Stimulated activated naive CD8-positive, alpha-beta T cell treated with anti-CD3 and anti-CD28 coated beads, Interleukin-15, Interleukin-2, amounts not matched to agents 100 U/mL and 50 U/mL, for 24 hours (primary cell): ENCODE measurements around the gene LONRF3.

Experiments
- ATAC-seq: fragments of 150-1000 bp; cut with Tn5 transposase; one replicate; pipeline ENCODE4 v1.10.0; 2021
- DNase-seq: peaks from one replicate; pipeline ENCODE4 v3.0.0; 2021

The LONRF3 gene

DNA sequence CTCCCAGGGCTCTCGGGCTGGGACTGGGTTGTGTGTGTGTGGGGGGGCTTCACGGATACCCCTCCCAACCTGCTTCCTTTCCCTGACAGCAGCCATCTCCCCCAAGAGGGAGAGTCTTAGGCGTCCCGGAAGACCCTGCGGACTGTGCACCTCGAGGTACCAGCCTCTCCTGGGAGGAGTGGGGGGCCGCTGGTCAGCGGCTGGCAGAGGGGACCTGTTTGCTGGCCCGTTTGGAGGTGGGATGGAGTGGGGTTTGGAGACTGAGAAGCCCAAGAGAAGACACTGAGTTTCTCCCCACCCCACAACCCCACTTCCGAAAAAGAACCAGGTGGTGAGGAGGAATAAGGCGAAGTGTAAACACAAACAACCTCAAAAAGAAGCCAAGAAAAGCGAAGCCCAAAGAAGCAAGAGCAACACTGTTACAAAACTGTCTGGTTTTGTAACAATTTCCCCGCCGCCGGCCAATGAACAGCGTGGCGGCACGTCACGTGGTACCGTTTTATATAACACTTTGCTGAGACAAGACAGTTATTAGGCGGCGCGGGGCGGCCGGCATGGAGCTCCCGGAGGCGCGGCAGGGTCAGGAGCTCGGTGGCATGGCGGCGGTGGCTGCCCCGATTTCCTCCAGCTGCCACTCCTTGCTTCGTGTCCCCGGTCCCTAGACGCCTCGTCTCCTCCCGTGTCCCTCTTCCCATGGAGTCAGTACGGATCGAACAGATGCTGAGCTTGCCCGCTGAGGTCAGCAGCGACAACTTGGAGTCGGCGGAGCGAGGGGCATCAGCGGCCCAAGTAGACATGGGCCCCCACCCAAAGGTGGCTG, at the start of gene LONRF3:
Gene LONRF3, plus strand, starts transcription at position 531 of the 820 bp plus-strand sequence. Its CDS starts 163 bp downstream, at position 694.
- DNase-seq (peak; percentile 52), ATAC-seq (peak; percentile 24)

DNA sequence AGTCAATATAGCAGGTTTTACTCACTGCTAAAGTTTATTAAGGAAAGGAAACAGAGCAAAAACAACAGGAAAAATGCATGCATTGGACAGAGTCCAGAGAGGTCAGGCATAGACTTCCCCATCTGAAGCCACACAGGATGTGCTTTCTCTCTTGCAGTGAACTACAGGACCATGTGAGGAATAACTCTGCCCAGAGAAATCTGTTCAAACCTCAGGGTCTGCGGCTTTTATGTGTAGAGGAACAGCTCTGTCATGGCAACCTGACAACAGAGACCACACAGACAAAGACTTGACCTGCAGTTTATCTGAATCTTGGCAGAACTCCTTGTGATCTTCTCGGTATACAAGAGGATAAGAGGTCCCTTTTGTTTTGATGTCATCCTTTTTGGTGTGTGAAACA, 46.3 kb upstream of the LONRF3 start:
- DNase-seq (no peak), ATAC-seq (no peak)

DNA sequence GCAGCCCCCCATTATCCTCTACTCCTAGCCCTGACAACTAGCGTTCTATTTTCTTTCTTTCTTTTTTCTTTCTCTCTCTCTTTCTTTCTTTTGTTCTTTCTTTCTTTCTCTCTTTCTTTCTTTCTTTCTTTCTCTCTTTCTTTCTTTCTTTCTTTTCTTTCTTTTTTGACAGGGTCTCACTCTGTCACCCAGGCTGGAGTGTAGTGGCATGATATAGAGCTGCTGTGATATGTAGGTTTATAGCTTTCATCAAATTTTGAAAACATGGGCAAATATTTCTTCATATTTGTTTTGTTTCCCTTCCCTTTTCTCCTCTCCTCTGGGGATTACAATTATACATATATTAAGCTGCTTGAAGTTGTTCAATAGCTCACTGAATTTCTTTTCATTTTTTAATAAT, 39.1 kb upstream of the LONRF3 start:
- no peak for DNase-seq

DNA sequence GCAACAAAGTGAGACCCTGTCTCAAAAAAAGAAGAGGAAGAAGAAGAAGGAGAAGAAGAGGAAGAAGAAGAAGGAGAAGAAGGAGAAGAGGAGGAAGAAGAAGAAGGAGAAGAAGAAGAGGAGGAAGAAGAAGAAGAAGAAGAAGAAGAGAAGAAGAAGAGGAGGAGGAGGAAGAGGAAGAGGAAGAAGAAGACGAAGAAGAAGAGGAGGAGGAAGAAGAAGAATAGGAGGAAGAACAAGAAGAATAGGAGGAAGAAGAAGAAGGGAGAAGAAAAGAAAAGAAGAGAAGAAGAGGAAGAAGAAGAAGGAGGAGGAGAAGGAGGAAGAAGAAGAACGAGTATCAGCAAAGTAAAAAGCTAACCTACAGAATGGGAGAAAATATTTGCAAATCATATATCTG, 33.3 kb upstream of the LONRF3 start:
- no peak for ATAC-seq
- no peak for DNase-seq

More for the DNA sequence above, 39.1 kb upstream of the LONRF3 start:
- ATAC-seq = no peak

DNA sequence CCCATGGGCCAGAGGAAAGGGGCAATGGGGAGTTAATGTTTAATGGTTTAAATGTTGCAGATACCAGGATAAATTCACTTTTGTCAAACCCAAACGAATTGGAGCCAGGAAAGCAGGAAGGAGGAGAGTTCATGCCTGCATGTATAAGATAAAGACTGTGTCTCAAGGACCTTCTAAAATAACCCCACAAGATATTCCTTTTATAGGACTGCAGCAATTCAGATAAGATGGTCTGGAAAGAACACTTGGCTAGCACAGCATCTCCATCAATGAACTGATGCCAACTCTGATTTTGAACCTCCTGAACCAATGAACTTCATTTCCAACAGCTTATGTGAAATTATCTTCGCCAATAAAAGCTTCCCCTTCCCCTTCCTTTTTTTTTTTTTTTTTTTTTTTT, 31.3 kb upstream of the LONRF3 start:
- DNase-seq = no peak
- ATAC-seq = no peak

DNA sequence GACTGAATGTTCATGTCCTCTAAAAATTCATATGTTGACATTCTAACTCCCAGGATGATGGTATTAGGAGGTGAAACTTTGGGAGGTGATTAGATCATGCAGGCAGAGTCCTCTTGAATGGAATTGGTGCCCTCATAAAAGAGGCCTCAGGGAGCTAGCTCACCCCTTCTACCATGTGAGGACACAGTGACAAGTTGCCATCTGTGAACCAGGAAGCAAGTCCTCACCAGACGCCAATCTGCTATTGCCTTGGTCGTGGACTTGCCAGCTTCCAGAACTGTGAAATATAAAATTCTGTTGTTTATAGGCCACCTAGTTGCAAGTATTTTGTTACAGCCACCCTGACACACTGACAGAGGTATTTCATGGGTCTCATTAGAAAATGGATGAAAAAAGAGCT, 28.5 kb upstream of the LONRF3 start:
- DNase-seq = no peak
- ATAC-seq = no peak

DNA sequence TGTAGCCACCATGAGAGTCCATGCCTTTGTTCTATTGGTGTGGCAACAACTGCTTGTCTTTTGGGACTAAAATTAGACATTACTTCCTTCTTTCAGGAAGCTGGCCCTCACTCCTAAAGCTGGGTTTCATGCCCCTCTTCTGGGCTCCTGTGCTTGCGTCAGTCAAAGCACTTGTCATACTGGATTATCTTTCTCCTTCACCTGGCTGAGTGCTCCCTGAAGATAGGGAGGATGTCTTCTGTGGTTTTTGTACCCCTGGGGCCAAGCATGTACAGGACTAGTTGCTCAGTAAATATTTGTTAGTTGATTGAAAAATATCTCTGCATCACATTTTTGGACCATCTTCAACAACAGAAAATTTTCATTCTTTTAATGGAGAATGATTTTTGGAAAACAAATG, 26.1 kb upstream of the LONRF3 start:
- ATAC-seq (no peak), DNase-seq (no peak)

DNA sequence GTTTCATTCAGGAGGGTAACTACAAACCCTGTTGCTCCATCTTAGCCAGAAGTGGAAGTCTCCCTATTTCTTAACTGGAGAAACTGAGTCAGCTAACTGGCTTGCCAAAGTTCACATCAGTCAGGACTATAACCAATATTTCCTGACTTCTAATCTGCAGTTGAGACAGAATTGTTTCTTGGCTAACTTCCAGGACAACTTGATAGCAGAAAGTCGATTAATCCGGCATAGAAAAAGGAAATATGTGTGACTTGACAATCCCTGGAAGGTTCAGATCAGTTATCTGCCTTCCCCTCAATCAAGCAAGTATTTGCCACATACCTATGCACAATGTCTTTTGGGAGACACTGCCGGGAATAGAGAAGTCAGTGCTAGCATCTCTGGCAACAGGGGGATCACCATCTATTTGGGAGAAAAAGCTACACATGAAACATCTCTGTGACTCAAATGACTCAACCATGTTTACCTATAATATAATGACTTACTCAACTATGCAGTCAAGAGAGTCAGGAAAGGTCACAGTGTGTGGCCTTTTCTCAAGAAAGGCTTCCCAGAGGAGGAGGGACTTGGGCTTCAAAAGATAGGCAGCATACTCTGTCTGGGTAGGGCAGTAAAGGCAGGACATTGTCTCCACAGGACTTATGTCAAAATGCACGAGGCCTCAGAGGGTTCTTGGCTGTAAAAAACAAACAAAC, 12.4 kb upstream of the LONRF3 start:
- ATAC-seq (peak; percentile 75), DNase-seq (no peak)

DNA sequence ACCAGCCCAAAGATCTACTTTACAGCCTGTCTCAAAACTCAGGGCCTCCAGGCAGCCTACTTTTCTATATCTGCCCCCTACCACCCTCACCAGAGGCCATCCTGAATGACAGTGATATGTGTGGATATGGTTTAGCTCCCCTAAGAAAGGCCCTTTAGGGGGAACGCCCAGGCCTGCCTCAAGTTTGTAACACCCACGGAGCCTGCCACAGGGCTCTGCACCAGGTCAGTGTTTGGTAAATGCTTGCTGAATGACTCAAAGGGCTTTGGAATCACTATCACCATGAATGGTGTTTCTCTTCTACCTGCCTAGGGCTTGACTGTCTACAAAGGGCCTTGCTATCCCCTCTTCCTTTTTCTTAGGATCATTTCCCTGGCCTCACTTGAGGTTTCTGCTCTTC, 11.3 kb upstream of the LONRF3 start:
- ATAC-seq = peak; percentile 72
- no peak for DNase-seq

DNA sequence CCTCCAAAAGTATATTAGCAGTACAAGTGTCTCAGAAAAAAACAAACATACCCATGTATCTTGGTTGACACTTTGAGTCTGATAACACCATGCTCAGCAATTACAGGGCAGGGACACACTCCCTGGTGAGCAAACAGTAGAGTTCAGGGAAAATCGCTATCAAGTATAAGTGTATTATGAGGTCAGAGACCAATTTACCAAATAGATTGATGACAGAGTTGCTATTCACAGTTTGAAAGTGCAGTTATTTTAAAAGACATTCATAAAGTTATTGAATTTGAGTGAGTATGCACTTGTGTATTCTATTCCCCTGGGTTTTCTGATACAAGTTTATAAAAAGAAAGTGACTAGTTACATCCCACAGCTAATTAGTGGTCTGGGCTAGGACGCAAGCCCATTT, 10.2 kb upstream of the LONRF3 start:
- no peak for ATAC-seq

DNA sequence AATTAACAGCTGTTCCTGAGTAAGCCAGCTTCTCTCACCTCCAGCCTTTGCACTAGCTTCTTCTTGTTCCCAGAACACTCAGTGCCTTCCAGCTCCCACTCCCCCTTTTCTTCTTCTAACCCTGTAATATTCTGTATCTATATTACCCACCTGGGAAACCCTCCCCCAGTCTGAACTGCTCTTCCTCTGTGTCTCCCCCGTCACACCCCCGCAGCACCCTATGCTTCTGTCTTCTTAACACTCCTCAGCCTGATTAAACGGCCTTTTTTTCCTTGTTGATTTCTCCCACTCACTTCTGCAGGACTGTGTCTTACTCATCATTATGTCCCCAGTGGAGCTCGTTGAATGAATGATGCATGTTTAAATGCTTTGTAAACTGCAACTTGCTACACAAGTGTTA, 9.0 kb upstream of the LONRF3 start:
- DNase-seq (no peak), ATAC-seq (no peak)

More for the DNA sequence above, 10.2 kb upstream of the LONRF3 start:
- DNase-seq = no peak

DNA sequence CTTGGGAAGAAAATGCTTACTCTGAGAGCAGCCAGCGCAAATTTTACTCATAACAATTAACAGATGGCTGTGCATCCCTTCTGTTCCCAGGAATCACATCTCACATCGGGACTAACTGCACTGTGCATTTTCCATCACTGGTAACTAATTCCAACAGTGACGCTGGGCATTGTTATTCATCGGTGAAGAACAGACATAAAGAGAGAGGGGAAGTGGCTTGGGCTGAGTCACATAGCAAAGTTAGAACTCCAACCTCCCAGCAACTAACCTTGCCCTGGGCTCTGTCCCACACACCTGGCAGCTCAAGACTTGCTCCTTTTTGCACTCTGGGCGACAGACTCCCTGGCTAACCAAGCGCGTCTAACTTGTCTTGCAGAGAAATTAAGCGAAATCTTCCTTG, 6.4 kb upstream of the LONRF3 start:
- ATAC-seq (no peak), DNase-seq (no peak)

DNA sequence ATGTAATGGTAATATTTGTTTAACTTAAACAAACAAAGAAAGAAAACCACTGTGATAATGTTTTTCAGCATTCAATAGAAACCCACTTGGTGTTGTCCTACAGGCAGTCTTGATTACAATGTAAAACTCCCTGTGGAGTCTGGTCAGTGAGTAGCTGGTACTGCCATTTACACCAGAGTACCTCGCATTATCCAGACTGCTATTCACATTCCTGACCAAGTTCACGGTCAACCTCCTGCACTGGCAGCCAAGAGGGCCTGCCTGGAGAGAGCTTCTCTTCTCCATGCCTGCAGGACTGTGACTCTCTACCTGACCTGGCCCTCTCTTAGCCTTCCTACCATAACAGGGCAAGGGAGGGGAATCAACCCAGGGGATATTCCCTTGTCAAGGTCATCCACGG, 2.9 kb upstream of the LONRF3 start:
- ATAC-seq = no peak
- DNase-seq = no peak

DNA sequence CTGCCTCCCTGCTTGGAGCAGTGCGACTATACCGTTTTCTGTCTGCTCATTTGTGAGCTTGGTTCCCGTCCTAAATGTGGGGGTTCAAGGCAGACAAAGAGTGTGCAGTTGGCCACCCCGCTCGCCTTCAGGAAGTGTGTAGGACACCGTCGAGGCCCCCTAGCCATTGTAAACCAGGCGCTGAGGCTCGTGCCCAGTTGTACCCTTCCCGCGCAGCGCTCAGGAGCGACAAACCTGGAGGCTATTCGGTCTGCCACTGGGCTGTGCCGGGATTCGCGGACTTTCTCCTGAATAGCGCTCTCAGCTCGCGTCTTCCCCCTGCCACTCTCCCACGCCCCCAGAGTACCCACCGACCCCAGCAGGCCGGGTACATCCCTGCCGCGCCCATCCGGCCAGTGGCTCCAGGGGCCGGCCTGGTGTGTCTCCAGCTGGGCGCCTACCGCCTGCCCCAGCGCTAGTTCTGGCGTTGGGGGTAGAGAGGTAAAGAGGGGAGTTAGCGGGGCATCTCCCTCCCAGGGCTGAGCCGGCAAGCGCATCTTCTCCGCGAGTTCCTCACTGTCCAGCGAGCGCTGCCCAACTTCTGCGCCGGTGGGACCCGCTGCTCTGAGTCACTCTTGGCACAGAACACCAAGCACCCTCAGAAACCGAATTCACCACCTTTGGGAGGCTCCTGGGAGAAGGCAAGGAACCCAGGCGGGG, 880 bp upstream of the LONRF3 start:
- ATAC-seq = no peak
- DNase-seq = no peak

DNA sequence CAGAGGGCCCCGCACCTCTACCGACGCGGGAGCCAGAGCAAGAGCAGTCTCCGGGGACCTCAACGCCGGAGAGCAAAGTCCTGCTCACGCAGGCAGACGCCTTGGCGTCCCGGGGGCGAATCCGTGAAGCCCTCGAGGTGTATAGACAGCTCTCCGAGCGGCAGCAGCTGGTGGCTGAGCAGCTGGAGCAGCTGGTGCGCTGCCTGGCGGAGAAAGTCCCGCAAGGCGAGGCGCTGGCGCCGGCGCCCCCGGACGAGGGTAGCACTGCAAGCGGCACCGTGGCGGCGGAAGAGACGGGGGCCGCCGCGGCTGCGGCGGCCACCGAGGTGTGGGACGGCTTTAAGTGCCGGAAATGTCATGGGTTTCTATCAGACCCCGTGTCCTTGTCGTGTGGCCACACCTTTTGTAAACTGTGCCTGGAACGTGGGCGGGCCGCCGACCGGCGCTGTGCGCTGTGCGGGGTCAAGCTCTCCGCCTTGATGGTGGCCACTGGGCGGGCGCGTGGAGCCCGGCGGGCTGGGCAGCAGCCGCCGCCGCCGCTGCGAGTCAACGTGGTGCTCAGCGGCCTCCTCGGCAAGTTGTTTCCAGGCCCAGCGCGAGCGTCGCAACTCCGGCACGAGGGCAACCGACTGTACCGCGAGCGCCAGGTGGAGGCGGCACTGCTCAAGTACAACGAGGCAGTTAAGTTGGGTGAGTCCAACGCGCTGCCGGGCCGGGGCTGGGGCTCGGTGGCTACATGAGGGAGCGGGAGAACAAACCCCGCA, 672 bp downstream of the LONRF3 start:
- peak; percentile 39 for DNase-seq
- ATAC-seq = peak; percentile 55

DNA sequence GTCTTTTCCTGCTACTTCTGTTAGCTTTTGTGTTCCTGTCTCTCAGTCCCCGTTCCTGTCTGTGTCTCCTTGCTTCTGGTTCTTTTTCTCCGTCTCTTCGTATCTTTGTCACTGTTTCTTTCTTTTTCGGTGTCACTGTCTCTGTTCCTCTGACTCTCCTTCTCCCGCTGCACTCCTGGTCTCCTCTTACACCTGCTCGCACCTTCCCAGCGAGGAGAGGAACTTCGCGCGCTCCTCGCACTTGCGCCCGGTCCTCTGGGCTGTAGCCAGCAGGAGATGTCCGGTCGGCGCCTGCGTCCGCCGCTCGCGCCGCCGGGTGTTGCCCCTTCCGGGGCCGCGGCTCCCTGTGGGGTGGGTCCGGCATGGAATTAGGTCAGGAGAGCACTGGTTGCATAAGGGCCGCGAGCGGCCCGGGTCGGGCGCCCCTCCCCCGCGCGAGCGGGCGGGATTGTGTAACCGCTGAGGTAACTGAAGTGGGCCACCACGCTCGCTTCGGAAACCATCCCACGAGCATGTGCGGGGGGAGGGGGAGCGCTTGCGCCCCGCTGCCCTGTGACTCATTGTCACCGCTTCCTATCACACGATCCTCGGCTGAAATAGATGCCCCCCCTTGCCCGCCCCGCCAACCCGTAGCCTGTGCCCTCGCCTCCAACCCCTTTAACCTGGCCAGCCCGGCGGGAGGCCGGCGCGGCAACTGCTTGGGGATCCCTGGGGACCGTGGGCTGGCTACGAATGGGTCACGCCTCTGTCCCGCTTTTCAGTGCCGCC, 1.6 kb downstream of the LONRF3 start:
- peak; percentile 42 for ATAC-seq
- peak; percentile 68 for DNase-seq

DNA sequence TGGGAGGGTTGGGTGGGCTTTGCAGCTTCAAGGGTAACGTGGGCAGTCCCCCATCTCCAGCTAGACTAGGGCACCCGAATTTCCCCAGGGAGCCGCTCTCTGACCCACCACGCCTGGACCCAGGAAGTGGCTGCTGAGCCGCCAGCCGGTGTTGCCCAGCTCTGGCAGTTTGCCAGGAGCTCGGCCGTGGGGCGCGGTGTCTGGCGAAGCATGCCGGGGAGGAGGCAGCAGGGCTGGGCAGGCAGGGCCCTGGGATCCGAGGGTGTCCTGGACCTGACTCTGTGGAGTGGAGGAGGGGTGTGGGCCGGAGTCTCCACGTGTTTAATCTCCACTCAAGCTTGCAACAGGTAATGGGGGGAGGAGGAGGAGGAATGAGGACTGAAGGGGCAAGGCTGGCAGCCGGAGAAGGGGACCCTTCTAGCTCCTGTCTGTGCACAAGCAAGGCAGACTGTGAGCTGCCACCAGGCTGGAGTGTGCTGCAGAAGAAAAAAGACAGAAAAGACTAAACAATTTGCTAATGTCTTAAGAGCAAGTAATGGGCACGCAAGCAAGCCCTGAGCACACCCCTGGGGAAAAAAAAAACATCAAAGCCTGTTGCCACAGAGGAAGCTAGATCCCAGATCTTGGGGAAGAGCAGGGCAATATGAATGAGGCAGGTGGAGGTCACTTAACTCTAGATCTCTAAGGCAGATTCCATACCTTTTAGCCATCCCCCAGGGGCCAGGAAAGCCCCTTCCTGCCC, 2.4 kb downstream of the LONRF3 start:
- DNase-seq = peak; percentile 27
- ATAC-seq = no peak

DNA sequence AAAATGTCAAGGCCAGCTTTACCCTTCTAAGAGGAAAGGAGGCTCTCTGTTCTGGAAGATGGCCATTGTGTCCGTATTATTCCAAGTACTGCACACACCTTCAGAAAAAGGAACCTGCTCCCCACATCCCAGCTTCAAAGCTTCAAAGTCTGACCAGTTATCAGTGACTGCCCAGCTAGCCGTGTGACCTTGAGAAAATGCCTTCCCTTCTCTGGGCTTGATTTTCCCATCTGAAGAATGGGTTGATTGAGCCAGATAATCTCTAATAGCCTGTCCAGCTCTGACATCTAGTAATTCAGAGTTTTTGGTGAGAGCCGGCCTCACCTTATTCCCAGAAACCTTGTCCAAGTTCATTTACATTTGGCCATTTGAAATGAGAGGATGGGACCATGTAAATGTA, 3.0 kb downstream of the LONRF3 start:
- no peak for ATAC-seq
- no peak for DNase-seq

DNA sequence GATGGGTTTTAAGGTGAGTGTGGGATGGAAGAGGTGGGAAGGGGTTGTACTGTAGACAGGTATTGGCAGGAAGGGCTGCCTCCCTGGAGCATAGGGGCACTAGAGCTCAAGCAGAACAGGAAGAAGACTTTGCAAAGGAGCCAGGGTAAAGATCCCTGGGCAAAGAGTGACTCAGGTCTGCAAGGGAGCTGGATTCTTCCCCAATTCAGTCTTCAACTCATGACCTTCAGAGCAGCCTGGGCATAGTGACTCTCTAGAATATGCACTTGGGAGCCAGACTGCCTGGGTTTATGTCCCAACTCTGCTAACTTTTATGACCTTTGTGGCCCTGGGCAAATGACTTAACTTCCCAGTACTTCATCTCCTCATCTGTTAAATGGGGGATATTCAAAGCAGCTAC, 4.0 kb downstream of the LONRF3 start:
- no peak for ATAC-seq
- no peak for DNase-seq

DNA sequence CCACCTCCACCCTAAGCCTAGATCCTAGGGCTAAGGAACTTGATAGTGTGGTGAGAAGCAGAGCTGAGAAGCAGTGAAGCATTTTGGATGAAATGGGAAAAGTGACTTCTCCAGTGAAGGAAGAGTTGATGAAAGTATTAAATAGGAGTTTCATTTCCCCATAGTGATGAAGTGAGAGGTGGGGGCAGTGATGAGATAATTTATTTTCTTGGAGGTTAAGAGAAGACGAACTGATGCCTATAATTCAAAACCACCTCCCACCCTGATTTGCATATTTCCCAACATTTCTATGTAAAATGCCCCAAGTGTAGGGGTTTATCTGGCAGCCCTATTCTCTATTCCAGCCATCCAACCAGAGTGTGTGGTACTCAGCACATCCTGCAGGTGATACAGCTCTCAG, 6.3 kb downstream of the LONRF3 start:
- ATAC-seq = no peak
- no peak for DNase-seq

DNA sequence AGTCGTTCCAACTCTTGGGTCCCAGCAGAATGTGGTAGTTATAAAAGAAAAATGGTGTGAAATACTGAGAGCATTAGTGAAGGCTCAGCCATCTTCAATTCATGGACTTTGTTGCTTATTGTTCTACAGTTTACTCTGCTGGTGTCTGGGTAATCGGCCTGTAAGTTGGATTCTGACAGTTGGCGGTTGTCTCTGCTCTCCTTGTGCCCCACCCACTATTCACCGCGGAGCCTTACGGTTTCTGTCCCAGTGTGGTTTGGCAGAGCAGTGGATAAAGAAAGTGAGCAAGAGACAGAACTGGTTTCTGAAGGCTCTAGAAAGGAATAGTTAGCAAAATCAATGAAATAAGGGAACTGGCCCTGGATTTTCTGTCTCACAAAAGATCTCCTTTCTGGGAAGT, 9.1 kb downstream of the LONRF3 start:
- no peak for DNase-seq
- ATAC-seq = no peak
